MG63 (cell line): ENCODE measurements around the gene GDI1. TPM values are rescaled to one million over a fixed set of nuclear protein-coding genes. Genes with fewer than 3 reads are reported as not detected.
A peak's percentile ranks its signal among the peaks of the same experiment; 100 is the strongest.

Experiments
- DNase-seq: peaks from one replicate; pipeline ENCODE4 v3.0.0-alpha.2; 2020
- H3K27me3 ChIP-seq: fragments of 250-450 bp; sonication (Bioruptor Pico); 2 replicates; pipeline ENCODE4 v1.5.1; 2020; ENCODE audit warnings: mild to moderate bottlenecking, moderate library complexity
- H3K36me3 ChIP-seq: fragments of 250-450 bp; sonication (Bioruptor Pico); 2 replicates; pipeline ENCODE4 v1.5.1; 2020; ENCODE audit warnings: mild to moderate bottlenecking, moderate library complexity
- H3K4me3 ChIP-seq: fragments of 250-450 bp; sonication (Bioruptor Pico); 2 replicates; pipeline ENCODE4 v1.5.1; 2020; ENCODE audit warnings: mild to moderate bottlenecking, moderate library complexity
- H3K9me3 ChIP-seq: fragments of 250-450 bp; sonication (Bioruptor Pico); 2 replicates; pipeline ENCODE4 v1.5.1; 2020; ENCODE audit warnings: mild to moderate bottlenecking, moderate library complexity
- total RNA-seq: library from RNA; depleted of rRNA; stranded (reverse); fragments of >200 nt; shearing (Covaris generic); gene quantifications from 2 replicates; pipeline ENCODE4 v1.2.3, GENCODE V29; 2014; ENCODE audit warnings: low replicate concordance

The GDI1 gene
- total RNA-seq, 1 experiment from 2014 or later, result 43.6 TPM

DNA sequence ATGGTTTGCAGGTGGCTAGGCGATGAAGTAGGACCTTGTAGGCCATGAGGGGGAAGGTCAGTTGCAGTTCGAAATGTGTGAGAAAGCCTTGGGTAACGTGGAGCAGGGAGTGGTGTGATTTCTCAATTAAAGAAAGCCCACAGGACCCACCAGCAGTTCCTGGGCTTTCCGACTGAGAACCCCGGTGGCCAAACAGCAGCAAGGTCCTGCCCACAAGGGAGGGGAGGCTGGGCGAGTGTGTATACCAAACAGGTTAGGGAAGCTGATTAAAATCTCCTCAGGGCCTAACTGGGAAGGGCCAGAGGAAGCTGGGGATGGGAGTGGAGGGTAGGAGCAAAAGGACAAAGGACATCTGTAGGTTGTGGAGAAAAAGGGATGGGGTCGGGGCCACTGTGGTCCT, 6.0 kb upstream of the GDI1 start:
- Histone ChIP-seq H3K27me3 (no peaks in the 10 kb centered on the region), H3K4me3 (no peak overlapping the region), H3K36me3 (no peaks in the 10 kb centered on the region), H3K9me3 (no peaks in the 10 kb centered on the region)
- no peak for DNase-seq

DNA sequence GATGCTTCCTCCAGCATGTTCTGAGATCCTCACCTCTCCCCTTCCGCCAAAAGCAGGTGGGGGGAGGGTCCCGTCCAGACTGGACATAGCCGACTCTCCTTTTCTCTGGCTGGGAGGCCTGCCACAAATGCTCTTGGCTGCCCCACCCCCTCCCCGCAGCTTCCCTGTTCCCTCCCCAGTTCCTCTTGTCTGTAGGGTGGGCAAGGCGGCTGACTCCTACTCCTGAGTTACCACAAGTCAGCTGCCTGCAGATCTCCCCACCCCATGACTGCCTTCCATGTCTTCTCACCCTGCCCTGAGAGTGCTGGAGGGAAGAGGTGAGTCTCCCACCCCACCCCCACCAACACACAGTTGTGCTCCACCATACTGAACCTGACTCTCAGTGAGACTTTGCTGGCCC, 5.6 kb upstream of the GDI1 start:
- Histone ChIP-seq H3K4me3 (no peak overlapping the region), H3K27me3 (no peaks in the 10 kb centered on the region), H3K36me3 (no peaks in the 10 kb centered on the region), H3K9me3 (no peaks in the 10 kb centered on the region)
- no peak for DNase-seq

DNA sequence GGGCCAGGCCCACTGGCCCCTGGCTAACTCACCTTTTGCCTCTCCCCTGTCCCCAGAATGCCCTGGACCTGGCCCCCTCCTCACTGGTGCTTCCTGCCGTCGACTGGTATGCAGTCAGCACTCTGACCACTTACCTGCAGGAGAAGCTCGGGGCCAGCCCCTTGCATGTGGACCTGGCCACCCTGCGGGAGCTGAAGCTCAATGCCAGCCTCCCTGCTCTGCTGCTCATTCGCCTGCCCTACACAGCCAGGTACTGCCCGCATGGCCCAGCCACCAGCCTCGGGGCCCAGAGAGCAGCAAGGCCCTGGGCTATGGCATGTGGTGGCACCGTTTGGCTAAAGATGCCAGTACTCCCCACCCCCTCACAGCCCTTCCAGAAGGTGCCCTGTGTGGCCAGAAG, 4.7 kb upstream of the GDI1 start:
- no peak for DNase-seq
- no peaks in the 10 kb centered on the region for H3K36me3 ChIP-seq
- no peaks in the 10 kb centered on the region for H3K27me3 ChIP-seq

DNA sequence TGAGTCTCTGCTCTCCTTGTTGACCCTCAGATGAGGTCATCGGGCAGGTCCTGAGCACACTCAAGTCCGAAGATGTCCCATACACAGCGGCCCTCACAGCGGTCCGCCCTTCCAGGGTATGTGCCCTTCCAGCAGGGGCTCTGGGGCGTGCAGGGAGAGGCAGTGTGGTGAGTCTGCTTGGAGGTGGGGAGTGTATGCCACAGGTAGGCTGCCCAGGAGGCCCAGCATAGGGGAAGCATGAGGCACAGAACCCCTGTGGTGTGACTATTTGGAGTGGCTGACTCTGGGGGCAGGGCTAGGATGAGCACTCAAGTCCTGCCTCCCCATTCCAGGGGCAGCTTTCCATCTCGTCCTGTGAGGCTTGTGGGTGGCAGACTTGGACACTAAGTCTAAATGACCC, 3.3 kb upstream of the GDI1 start:
- no peak for DNase-seq
- H3K36me3 ChIP-seq, result no peaks in the 10 kb centered on the region
- H3K9me3 ChIP-seq, result no peaks in the 10 kb centered on the region
- no peak overlapping the region for H3K4me3 ChIP-seq
- H3K27me3 ChIP-seq, result no peaks in the 10 kb centered on the region

More for the DNA sequence above, 4.7 kb upstream of the GDI1 start:
- Histone ChIP-seq H3K9me3 (no peaks in the 10 kb centered on the region), H3K4me3 (no peak overlapping the region)

DNA sequence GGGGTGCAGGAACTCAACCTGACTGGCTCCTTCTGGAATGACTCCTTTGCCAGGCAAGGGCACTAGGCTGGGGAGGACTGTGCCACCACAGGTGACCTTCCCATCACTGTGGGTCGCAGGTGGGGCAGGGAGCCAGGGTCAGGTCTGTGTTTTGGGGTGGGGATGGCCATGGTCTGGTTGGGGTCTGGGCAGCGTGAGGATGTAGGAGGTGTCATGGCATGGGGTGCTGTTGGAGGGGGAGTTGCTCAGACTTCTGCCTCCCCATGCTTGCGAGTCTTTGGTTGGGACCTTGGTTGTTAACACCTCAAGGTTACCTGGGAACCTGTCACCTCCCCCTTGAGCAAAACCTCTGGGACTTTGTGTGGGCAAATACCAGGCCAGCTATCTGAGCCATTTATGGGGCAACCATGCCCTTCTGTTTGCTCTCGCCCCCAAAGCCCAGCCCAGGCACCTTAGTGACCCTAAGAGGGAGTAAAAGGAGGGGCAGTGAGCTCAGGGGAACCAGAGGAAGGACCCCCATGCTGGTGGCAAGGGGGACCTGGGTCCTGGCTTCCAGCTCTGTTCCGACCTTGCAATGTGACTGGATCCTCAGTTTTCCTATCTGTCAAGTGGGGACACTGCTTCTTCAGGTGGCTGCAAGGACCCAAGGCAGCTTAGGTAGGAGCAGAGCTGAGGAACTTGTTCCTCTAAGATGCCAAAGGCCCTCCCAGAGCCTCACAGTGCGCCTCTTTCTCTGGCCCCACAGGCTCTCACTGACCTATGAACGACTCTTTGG, 2.4 kb upstream of the GDI1 start:
- Histone ChIP-seq H3K27me3 (no peaks in the 10 kb centered on the region), H3K9me3 (no peaks in the 10 kb centered on the region), H3K4me3 (no peak overlapping the region), H3K36me3 (peaks cover 7% of the 10 kb centered on the region)
- no peak for DNase-seq

DNA sequence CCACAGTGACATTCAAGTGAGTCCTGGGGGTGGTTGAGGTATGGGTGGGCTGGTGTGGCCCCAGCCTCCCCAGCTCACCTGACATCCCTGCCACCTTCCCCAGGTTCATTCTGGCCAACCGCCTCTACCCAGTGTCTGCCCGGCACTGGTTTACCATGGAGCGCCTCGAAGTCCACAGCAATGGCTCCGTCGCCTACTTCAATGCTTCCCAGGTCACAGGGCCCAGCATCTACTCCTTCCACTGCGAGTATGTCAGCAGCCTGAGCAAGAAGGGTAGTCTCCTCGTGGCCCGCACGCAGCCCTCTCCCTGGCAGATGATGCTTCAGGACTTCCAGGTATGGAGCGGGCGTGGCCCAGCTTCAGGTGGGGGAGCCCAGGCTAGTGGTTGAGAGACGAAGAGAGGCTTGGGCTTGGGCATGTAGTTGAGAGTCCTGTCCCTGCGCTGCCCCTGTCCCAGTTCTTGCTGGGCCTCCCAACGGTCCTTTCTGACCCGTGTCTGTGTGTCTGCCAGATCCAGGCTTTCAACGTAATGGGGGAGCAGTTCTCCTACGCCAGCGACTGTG, 1.7 kb upstream of the GDI1 start:
- Histone ChIP-seq H3K27me3 (no peaks in the 10 kb centered on the region), H3K36me3 (peaks cover 7% of the 10 kb centered on the region), H3K9me3 (no peaks in the 10 kb centered on the region), H3K4me3 (no peak overlapping the region)
- DNase-seq, result no peak

DNA sequence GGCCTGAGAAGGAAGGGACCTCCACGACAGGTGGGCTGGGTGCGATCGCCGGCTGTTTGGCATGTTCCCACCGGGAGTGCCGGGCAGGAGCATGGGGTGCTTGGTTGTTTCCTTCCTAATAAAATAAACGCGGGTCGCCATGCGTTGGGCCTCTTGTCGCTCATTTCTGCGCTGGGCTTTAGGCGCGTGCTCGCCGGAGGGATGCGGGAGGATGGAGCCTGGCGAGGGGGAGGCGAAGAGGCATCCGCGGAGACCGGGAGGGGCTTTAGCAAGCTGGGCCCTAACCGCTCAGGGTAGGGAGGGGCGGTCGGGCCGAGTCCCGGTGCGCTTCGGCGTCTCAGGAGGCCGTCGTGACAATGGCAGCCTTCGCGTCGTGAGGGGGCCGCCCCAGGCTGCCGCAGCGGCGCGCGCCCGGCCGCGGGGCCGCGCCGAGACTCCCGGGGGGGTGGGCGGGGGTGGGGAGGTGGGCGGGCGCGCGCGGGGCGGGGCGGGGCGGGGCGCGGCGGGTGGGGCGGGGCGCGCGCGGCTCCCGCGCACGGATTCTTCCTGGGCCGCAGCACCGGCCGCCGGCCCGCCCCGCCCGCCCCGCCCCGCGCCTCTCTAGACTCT, 476 bp upstream of the GDI1 start:
- peaks cover 7% of the 10 kb centered on the region for H3K36me3 ChIP-seq
- H3K9me3 ChIP-seq, result no peaks in the 10 kb centered on the region
- H3K27me3 ChIP-seq, result no peaks in the 10 kb centered on the region
- peak overlapping the region; percentile 62 for H3K4me3 ChIP-seq
- no peak for DNase-seq

DNA sequence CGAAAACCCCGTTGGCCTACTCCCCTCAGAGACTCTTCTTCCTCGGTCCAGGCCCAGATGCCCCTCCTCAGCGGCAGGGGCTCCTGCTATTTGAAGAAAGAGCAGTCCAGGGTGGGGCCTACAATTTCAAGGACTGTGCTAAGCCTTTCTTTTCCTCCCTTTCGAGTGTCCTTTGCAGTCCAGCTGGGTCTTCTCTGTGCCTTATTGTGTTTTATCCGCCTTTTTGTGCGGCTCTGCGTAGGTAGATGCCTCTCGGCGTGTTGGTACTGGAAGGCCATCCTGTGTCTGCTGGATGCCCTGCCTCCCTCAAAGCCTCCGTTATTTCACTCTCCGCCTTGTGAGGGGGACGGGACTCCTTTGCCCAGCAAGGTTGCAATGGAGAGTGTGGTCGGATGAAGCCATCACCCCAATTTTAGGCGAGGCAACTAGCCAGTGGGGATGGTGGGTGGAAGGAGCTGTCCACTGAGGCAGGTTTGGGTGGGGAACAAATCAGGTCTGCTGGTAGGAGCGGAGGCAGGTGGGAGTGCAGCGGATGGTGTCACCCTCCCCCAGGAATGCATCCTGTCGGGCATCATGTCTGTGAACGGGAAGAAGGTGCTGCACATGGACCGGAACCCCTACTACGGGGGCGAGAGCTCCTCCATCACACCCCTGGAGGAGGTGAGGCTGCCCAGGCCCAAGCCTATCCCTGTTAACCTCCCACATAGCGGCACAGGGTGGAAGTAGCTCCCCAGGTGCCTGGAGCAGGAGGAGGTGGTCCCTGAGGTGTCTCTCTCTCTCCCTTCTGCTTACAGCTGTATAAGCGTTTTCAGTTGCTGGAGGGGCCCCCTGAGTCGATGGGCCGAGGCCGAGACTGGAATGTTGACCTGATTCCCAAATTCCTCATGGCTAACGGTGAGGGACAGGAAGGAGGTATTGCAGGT, 1.3 kb downstream of the GDI1 start:
- Histone ChIP-seq H3K36me3 (peaks cover 7% of the 10 kb centered on the region), H3K4me3 (peak overlapping the region; percentile 62), H3K27me3 (no peaks in the 10 kb centered on the region), H3K9me3 (no peaks in the 10 kb centered on the region)
- no peak for DNase-seq

DNA sequence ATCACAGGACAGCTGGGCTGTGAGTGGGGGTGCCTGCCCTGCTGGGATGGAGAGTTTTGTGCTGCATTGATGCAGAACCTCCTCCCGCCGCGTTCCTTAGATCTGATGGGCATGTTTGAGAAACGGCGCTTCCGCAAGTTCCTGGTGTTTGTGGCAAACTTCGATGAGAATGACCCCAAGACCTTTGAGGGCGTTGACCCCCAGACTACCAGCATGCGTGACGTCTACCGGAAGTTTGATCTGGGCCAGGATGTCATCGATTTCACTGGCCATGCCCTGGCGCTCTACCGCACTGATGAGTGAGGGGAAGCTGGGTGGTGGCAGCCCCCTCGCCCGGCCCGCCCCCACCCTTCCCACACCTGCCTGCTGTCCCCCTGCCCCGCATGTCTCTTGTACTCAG, 2.9 kb downstream of the GDI1 start:
- H3K27me3 ChIP-seq, result no peaks in the 10 kb centered on the region
- no peak for DNase-seq
- H3K9me3 ChIP-seq, result no peaks in the 10 kb centered on the region
- no peak overlapping the region for H3K4me3 ChIP-seq
- H3K36me3 ChIP-seq, result peaks cover 7% of the 10 kb centered on the region

DNA sequence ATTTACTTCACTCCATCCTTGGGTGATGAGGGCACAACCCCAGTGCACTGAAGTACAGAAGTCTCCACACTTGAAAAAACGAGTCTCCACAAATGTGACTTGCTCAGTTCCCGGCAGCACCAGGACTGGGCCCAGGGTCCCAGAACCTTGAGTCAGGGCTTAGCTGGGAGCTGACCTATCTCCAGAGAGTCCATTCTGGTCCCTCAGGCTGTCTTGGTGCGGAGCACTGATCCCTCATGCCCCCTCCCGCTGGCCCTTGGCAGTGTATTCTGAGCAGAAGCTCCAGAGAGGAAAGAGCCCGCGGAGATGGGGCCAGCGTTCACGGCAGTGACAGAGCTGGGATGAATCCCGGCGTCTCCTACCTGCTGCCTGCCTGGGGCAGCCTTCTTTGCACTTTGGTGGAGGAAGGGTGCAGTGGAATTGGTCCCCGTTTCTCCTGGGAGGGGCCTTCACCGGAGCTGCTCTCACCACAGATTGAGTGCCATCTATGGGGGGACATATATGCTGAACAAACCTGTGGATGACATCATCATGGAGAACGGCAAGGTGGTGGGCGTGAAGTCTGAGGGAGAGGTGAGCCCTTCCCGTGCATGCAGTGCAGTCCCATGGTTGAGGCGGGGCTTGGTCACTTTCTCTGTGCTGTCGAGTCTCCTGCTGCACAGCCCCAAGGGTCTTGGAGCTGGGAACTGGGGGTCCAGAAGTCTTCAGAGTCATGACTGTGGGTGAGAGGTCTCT, 3.8 kb downstream of the GDI1 start:
- peaks cover 7% of the 10 kb centered on the region for H3K36me3 ChIP-seq
- DNase-seq, result no peak
- H3K27me3 ChIP-seq, result no peaks in the 10 kb centered on the region
- H3K4me3 ChIP-seq, result no peak overlapping the region
- no peaks in the 10 kb centered on the region for H3K9me3 ChIP-seq

DNA sequence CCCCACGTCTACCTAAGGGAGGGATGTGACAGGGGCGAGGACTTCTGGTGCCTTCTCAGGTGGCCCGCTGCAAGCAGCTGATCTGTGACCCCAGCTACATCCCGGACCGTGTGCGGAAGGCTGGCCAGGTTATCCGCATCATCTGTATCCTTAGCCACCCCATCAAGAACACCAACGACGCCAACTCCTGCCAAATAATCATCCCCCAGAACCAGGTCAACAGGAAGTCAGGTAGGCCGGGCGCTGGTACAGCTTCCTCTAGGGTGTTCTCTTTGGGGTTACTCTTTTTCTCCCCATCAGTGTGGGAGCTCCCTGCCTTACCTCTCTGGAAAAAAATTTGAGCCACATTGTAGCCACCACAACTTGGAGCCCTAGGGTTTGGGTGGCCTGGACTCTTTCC, 4.6 kb downstream of the GDI1 start:
- Histone ChIP-seq H3K9me3 (no peaks in the 10 kb centered on the region), H3K27me3 (no peaks in the 10 kb centered on the region), H3K4me3 (no peak overlapping the region), H3K36me3 (peaks cover 7% of the 10 kb centered on the region)
- no peak for DNase-seq

DNA sequence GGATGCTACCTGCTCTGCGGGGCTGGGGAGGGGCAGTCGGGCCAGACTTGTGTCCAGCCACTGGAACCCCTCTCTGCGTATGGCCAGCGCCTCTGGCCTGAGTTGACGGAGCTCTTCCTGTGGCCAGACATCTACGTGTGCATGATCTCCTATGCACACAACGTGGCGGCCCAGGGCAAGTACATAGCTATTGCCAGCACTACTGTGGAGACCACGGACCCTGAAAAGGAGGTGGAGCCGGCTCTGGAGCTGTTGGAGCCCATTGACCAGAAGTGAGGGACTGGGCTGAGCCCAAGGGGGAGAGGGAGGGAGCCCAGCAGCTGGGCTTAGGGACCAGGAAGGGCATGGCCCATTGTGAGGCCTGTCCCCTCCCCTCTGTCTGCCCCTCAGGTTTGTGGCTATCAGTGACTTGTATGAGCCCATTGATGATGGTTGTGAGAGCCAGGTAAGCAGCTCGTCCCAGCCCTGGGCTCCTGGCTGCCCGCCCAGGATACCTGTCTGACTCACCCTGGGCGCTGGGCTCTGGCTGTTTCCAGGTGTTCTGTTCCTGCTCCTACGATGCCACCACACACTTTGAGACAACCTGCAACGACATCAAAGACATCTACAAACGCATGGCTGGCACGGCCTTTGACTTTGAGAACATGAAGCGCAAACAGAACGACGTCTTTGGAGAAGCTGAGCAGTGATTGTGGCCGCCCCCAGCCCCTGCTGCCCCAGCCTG, 5.2 kb downstream of the GDI1 start:
- Histone ChIP-seq H3K9me3 (no peaks in the 10 kb centered on the region), H3K27me3 (no peaks in the 10 kb centered on the region), H3K36me3 (peaks cover 7% of the 10 kb centered on the region), H3K4me3 (no peak overlapping the region)
- DNase-seq, result no peak

DNA sequence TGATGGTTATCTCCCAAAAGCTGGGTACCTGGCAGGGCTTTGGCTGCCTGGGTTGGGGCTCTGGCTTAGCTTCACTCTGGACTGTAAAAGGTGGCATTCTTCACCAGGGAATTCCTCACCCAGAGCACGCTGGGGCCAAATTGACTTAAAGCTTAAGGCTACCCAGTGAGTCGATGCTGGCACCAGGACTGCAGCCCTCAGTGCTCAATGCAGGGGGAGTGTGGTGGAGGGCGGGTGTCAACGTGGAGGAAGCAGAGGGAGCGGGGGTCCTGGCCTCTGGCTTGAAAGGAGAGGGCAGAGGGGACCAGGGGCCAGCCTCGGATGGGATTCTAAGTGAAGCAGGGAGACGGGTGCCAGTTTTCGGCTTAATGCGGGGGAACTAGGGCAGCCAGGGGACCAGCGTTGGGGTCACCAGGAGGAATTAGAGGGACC, 6.5 kb downstream of the GDI1 start:
- Histone ChIP-seq H3K9me3 (no peaks in the 10 kb centered on the region), H3K27me3 (no peaks in the 10 kb centered on the region), H3K36me3 (peaks cover 7% of the 10 kb centered on the region), H3K4me3 (peak overlapping the region; percentile 38)
- peak; percentile 23 for DNase-seq

DNA sequence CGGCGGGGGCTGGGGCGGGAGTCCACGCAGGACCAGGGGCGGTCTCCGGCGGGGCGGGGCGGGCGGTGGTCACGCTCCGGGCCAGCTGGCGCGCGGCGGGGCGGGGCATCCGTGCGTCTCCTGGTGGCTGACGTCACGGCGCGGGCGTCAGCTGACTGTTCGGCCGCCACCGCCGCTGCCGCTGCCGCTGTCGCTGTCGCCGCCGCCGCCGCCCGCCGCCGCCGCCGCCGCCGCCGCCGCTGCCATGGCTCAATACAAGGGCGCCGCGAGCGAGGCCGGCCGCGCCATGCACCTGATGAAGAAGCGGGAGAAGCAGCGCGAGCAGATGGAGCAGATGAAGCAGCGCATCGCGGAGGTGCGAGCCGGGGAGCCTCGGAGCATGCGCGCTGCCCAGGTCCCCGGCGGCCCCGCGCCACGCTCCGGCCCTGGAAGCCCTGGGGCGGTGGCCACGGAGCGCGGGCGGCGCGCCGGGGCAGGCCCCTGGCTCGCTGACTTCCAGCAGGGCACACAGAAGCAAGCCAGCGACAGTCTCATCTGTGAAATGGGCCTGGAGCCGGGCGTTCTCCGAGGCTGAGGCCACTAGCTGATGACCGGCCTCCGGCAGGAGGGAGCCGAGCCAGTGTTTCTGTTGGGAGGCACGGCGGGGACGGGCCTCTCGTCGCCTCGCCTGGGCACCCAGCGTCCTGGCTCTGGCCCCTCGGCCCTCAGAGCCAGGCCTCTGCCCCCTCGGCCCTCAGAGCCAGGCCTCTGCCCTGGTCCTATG, 7.2 kb downstream of the GDI1 start, which contains the start of gene FAM50A:
Gene FAM50A (plus strand): TSS at position 150 of the 763 bp plus-strand sequence. CDS start 95 bp downstream, at position 245.
- DNase-seq, result peak; percentile 65

DNA sequence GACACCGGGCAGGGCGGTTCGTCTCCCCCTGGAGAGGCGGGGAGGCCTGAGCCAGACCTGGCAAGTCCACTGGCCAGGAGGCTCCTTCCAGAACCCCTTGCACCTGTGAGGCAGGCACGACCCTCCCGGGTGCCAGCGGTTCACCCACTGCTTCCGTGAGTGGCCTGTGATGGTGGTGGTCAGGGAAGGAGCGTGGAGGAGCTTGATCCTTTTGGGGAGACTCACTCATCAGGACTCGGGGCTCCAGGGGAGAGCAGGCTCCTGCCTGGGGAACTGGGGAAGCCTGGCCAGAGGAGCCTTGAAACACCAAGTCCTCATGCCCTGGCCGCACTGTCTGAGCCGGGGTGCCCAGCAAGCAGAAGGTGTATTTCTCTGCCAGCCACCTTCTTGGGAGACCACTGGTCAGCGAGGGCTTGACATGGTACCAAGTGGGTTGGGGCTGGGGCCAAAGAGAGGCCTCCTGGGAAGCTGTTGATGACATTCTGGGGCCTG, 7.8 kb downstream of the GDI1 start:
- no peak for DNase-seq
- Histone ChIP-seq H3K9me3 (no peaks in the 10 kb centered on the region), H3K4me3 (peak overlapping the region; percentile 41), H3K36me3 (no peaks in the 10 kb centered on the region; the same call in 1 of the 2 replicates), H3K27me3 (no peaks in the 10 kb centered on the region)

More for the DNA sequence above, 7.2 kb downstream of the GDI1 start, which contains the start of gene FAM50A:
- Histone ChIP-seq H3K4me3 (peak within 1 kb of the TSS; percentile 41), H3K27me3 (no peaks in the 10 kb centered on the region), H3K9me3 (no peaks in the 10 kb centered on the region), H3K36me3 (peaks cover 1% of the 10 kb centered on the region)
